Esophagus muscularis mucosa (tissue), 4 donors: ENCODE data around the gene SPP1. TPM values are rescaled to one million over a fixed set of nuclear protein-coding genes. Genes with fewer than 3 reads are reported as not detected.

Experiments
- DNase-seq: peaks from one replicate; pipeline ENCODE4 v3.0.0-alpha.2; 2017; ENCODE audit errors: extremely low spot score
- H3K27ac ChIP-seq, 4 donors: fragments of 200-600 bp; sonication (generic); replicated peaks in 1 of 4; 1 replicate in 3 of 4; 2 replicates in 1 of 4; pipeline ENCODE4 v1.5.1; 2016 to 2019; ENCODE audit warnings: mild to moderate bottlenecking in 1 of 4
- H3K27me3 ChIP-seq, 4 donors: fragments of 200-600 bp; sonication (generic); one replicate each; pipeline versions ENCODE4 v1.5.1 to v1.6.0; 2016 to 2019
- H3K36me3 ChIP-seq, 4 donors: fragments of 200-600 bp; sonication (generic); one replicate each; pipeline ENCODE4 v1.5.1; 2016 to 2019
- H3K4me1 ChIP-seq, 4 donors: fragments of 200-600 bp; sonication (generic); one replicate each; pipeline ENCODE4 v1.5.1; 2016 to 2019
- H3K4me3 ChIP-seq, 4 donors: fragments of 200-600 bp; sonication (generic); 1 replicate in 2 of 4; 2 replicates in 2 of 4; pipeline ENCODE4 v1.5.1; 2016 to 2019; ENCODE audit warnings: mild to moderate bottlenecking in 4 of 4, moderate library complexity in 1 of 4
- H3K9me3 ChIP-seq, 4 donors: fragments of 200-600 bp; sonication (generic); 1 replicate in 3 of 4; 2 replicates in 1 of 4; pipeline ENCODE4 v1.5.1; 2016 to 2019
- CTCF ChIP-seq, 3 experiments: fragments of 200-600 bp in 2 of 3; fragments of 450-650 bp in 1 of 3; sonication (generic) in 2 of 3; IDR thresholded peaks; one replicate each; pipeline ENCODE4 v1.5.1; 2017 to 2019; ENCODE audit warnings: antibody characterized with exemption in 3 of 3, mild to moderate bottlenecking in 2 of 3, moderate library complexity in 1 of 3
- EP300 ChIP-seq: sonication (generic); formaldehyde crosslinking; IDR thresholded peaks from one replicate; pipeline ENCODE4 v1.6.1; 2017; ENCODE audit warnings: antibody characterized with exemption
- POLR2A ChIP-seq: fragments of 450-650 bp; IDR thresholded peaks from one replicate; pipeline ENCODE4 v1.6.1; 2017; ENCODE audit warnings: antibody characterized with exemption, moderate library complexity, mild to moderate bottlenecking, low read depth
- POLR2AphosphoS5 ChIP-seq, 2 donors: sonication (generic); formaldehyde crosslinking; IDR thresholded peaks; one replicate each; pipeline ENCODE4 v1.6.1; 2017; ENCODE audit warnings: antibody characterized with exemption in 2 of 2
- WGBS: methylation state at CpG from one replicate; pipeline ENCODE4 v1.1.5; 2018; 5-methylcytosine and 5-hydroxymethylcytosine counted together
- intact Hi-C: fragments of 100-400 bp; cut with DNase I; formaldehyde crosslinking; loops from one replicate; pipeline ENCODE4 v1.15.1; 2023
- total RNA-seq, 4 donors: library from RNA; depleted of rRNA; stranded (reverse); fragments of >200 nt; gene quantifications; one replicate each; pipeline versions ENCODE4 v1.1.0 to v1.2.1, GENCODE V29; 2016

SPP1 gene
- total RNA-seq, 4 donors from 2014 or later, result 2.5 to 45.4 (median 15.0) TPM

GRCh38 chr4:88014386-88014905, 38.9 kb downstream of the SPP1 start:
- TF ChIP-seq POLR2AphosphoS5 (IDR thresholded peaks at IDR 0.05) (no peak), CTCF (IDR thresholded peaks at IDR 0.05) (no peak), EP300 (no peak), POLR2A (no peak)
- no peaks in the 10 kb centered on the region for H3K27me3 ChIP-seq
- no peaks in the 10 kb centered on the region for H3K36me3 ChIP-seq
- peaks cover 54 to 100% (median 97%) of the 10 kb centered on the region in 4 donors for H3K4me1 ChIP-seq
- intact Hi-C loops, result loop anchor here (10.0 kb wide), 1 partner anchor 480 kb away; no protein-coding TSS in a partner anchor
- no peak for DNase-seq
- WGBS, result 97% methylated on average over 3 of the region's 3 CpGs
- peak overlapping the region in 3 of 4 donors; percentile 90 to 93 (median 92) for H3K27ac ChIP-seq
- no peaks in the 10 kb centered on the region for H3K9me3 ChIP-seq
- no peak overlapping the region for H3K4me3 ChIP-seq

- no peak for DNase-seq
- H3K27me3 ChIP-seq, result no peaks in the 10 kb centered on the region
- TF ChIP-seq CTCF (IDR thresholded peaks at IDR 0.05) (no peak), POLR2AphosphoS5 (IDR thresholded peaks at IDR 0.05) (no peak), POLR2A (no peak), EP300 (no peak)
- 67% methylated on average over 10 of the region's 10 CpGs for WGBS
- peaks cover 0 to 8% (median 2%) of the 10 kb centered on the region in 4 donors for H3K36me3 ChIP-seq
- H3K4me3 ChIP-seq, result no peak overlapping the region
- intact Hi-C loops, result loop anchor here (10.0 kb wide), 1 partner anchor 481 kb away; no protein-coding TSS in a partner anchor
- H3K4me1 ChIP-seq, result peaks cover 48 to 100% (median 95%) of the 10 kb centered on the region in 4 donors
- H3K27ac ChIP-seq, result peak overlapping the region; percentile 90 to 93 (median 92)
- H3K9me3 ChIP-seq, result no peaks in the 10 kb centered on the region
Observed at GRCh38 chr4:88015659-88016295, 40.3 kb downstream of the SPP1 start.

- intact Hi-C loops, result loop anchor here (10.0 kb wide), 1 partner anchor 483 kb away; no protein-coding TSS in a partner anchor
- peaks cover 40 to 100% (median 94%) of the 10 kb centered on the region in 4 donors for H3K4me1 ChIP-seq
- no peak for DNase-seq
Observed at GRCh38 chr4:88017516-88018297, 42.2 kb downstream of the SPP1 start.

GRCh38 chr4:88018466-88018865, 43.0 kb downstream of the SPP1 start:
- no peaks in the 10 kb centered on the region for H3K27me3 ChIP-seq
- peaks cover 0 to 23% (median 2%) of the 10 kb centered on the region in 4 donors for H3K36me3 ChIP-seq
- intact Hi-C loops, result loop anchor here (10.0 kb wide), 1 partner anchor 484 kb away; no protein-coding TSS in a partner anchor
- TF ChIP-seq EP300 (no peak), POLR2AphosphoS5 (IDR thresholded peaks at IDR 0.05) (no peak), POLR2A (no peak), CTCF (IDR thresholded peaks at IDR 0.05) (no peak)
- no peak for DNase-seq
- H3K27ac ChIP-seq, result peak overlapping the region; percentile 90 to 93 (median 92)
- H3K4me1 ChIP-seq, result peaks cover 43 to 98% (median 93%) of the 10 kb centered on the region in 4 donors
- WGBS, result 49% methylated on average over 5 of the region's 5 CpGs
- H3K9me3 ChIP-seq, result no peaks in the 10 kb centered on the region
- peak overlapping the region in 2 of 4 donors; percentile 24 to 26 for H3K4me3 ChIP-seq

More at GRCh38 chr4:88017516-88018297, 42.2 kb downstream of the SPP1 start:
- TF ChIP-seq POLR2A (no peak), POLR2AphosphoS5 (IDR thresholded peaks at IDR 0.05) (peak; percentile 74 to 89)
- Histone ChIP-seq H3K27me3 (no peaks in the 10 kb centered on the region), H3K27ac (peak overlapping the region; percentile 90 to 93 (median 92)), H3K9me3 (no peaks in the 10 kb centered on the region), H3K36me3 (peaks cover 0 to 23% (median 2%) of the 10 kb centered on the region in 4 donors), H3K4me3 (peak overlapping the region in 2 of 4 donors; percentile 24 to 26)
- WGBS, result 47% methylated on average over 7 of the region's 7 CpGs

- Histone ChIP-seq H3K4me1 (peaks cover 27 to 64% (median 61%) of the 10 kb centered on the region in 4 donors), H3K27ac (peak overlapping the region; percentile 39 to 63 (median 53))
- TF ChIP-seq POLR2AphosphoS5 (IDR thresholded peaks at IDR 0.05) (peak in 1 of 2 donors; percentile 34), CTCF (IDR thresholded peaks at IDR 0.05) (no peak)
Observed at GRCh38 chr4:88021824-88022223, 46.3 kb downstream of the SPP1 start.

More at GRCh38 chr4:88021824-88022223, 46.3 kb downstream of the SPP1 start:
- peaks cover 9 to 23% (median 15%) of the 10 kb centered on the region in 4 donors for H3K36me3 ChIP-seq
- no peak for DNase-seq
- intact Hi-C loops, result no loop called here
- peaks cover 0 to 8% (median 2%) of the 10 kb centered on the region in 4 donors for H3K9me3 ChIP-seq
- H3K27me3 ChIP-seq, result no peaks in the 10 kb centered on the region
- H3K4me3 ChIP-seq, result no peak overlapping the region
